ENCODE measurements around the gene ZNF740. TPM values are rescaled to one million over a fixed set of nuclear protein-coding genes. Genes with fewer than 3 reads are reported as not detected.
"Not testable (repeated sequence)": the region's sequence is repeated elsewhere in the genome, so short reads cannot be mapped to it uniquely, and the experiment has no call there.

ZNF740 gene
- total RNA-seq, 1 experiment from 2014 or later = 46.8 TPM

- intact Hi-C loops (cut with micrococcal nuclease; ENCODE audit: unreplicated experiment) (no loop called here), in situ Hi-C loops (cut with HindIII; ENCODE audit: low pct_unique_long_range_greater_than_20kb, low sequenced_read_pairs) (no loop called here)
- ChIA-PET POLR2A (interaction anchor here (0.5 kb wide), 1 partner anchor 291 kb away, joined by 4 read pairs; no protein-coding TSS in a partner anchor), CTCF (no interaction called here)
- ATAC-seq = no peak
- Histone ChIP-seq H3K9me3 (ENCODE audit: control insufficient read depth, insufficient read depth, low read depth, low read length) (no peaks in the 10 kb centered on the region), H3K27ac (ENCODE audit: low read length) (no peak overlapping the region), H3K4me3 (ENCODE audit: low read depth in 2 of 2, low read length in 2 of 2) (no peak overlapping the region), H3K36me3 (ENCODE audit: control insufficient read depth, insufficient read depth, low read length) (no peaks in the 10 kb centered on the region), H3K27me3 (ENCODE audit: control insufficient read depth, insufficient read depth, low read length) (no peaks in the 10 kb centered on the region), H3K4me1 (ENCODE audit: control insufficient read depth, insufficient read depth, low read length) (no peaks in the 10 kb centered on the region)
- TF ChIP-seq TCF7L2 (IDR thresholded peaks at IDR 0.05; ENCODE audit: low read depth, low read length) (no peak), POLR2AphosphoS5 (IDR thresholded peaks at IDR 0.05; ENCODE audit: low read depth, low read length) (no peak), SIN3A (IDR thresholded peaks at IDR 0.05; ENCODE audit: borderline replicate concordance, insufficient read depth, low read depth, low read length) (no peak)
- TF ChIP-seq, protein P1, sequence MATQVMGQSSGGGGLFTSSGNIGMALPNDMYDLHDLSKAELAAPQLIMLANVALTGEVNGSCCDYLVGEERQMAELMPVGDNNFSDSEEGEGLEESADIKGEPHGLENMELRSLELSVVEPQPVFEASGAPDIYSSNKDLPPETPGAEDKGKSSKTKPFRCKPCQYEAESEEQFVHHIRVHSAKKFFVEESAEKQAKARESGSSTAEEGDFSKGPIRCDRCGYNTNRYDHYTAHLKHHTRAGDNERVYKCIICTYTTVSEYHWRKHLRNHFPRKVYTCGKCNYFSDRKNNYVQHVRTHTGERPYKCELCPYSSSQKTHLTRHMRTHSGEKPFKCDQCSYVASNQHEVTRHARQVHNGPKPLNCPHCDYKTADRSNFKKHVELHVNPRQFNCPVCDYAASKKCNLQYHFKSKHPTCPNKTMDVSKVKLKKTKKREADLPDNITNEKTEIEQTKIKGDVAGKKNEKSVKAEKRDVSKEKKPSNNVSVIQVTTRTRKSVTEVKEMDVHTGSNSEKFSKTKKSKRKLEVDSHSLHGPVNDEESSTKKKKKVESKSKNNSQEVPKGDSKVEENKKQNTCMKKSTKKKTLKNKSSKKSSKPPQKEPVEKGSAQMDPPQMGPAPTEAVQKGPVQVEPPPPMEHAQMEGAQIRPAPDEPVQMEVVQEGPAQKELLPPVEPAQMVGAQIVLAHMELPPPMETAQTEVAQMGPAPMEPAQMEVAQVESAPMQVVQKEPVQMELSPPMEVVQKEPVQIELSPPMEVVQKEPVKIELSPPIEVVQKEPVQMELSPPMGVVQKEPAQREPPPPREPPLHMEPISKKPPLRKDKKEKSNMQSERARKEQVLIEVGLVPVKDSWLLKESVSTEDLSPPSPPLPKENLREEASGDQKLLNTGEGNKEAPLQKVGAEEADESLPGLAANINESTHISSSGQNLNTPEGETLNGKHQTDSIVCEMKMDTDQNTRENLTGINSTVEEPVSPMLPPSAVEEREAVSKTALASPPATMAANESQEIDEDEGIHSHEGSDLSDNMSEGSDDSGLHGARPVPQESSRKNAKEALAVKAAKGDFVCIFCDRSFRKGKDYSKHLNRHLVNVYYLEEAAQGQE (IDR thresholded peaks at IDR 0.05; ENCODE audit: insufficient read depth in 1 of 2, low read depth in 2 of 2, low read length in 1 of 2) = no peak
- TF ChIP-seq, protein P2, sequence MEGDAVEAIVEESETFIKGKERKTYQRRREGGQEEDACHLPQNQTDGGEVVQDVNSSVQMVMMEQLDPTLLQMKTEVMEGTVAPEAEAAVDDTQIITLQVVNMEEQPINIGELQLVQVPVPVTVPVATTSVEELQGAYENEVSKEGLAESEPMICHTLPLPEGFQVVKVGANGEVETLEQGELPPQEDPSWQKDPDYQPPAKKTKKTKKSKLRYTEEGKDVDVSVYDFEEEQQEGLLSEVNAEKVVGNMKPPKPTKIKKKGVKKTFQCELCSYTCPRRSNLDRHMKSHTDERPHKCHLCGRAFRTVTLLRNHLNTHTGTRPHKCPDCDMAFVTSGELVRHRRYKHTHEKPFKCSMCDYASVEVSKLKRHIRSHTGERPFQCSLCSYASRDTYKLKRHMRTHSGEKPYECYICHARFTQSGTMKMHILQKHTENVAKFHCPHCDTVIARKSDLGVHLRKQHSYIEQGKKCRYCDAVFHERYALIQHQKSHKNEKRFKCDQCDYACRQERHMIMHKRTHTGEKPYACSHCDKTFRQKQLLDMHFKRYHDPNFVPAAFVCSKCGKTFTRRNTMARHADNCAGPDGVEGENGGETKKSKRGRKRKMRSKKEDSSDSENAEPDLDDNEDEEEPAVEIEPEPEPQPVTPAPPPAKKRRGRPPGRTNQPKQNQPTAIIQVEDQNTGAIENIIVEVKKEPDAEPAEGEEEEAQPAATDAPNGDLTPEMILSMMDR (IDR thresholded peaks at IDR 0.05) = no peak
- DNase-seq (ENCODE audit: low read depth, low spot score) = no peak
- BruUV-seq (replicated peaks) = no TSS peak
Measured at GRCh38 chr12:53201177-53201541, 20.6 kb downstream of the ZNF740 start.

GRCh38 chr12:53201639-53202038, 21.1 kb downstream of the ZNF740 start:
- CTCF ChIA-PET = no interaction called here
- POLR2A ChIA-PET = interaction anchor here (0.5 kb wide), 1 partner anchor 291 kb away, joined by 4 read pairs; no protein-coding TSS in a partner anchor
- Histone ChIP-seq H3K4me3 (ENCODE audit: low read depth in 2 of 2, low read length in 2 of 2) (no peak overlapping the region), H3K27ac (ENCODE audit: low read length) (no peak overlapping the region), H3K4me1 (ENCODE audit: control insufficient read depth, insufficient read depth, low read length) (no peaks in the 10 kb centered on the region), H3K36me3 (ENCODE audit: control insufficient read depth, insufficient read depth, low read length) (no peaks in the 10 kb centered on the region), H3K9me3 (ENCODE audit: control insufficient read depth, insufficient read depth, low read depth, low read length) (no peaks in the 10 kb centered on the region), H3K27me3 (ENCODE audit: control insufficient read depth, insufficient read depth, low read length) (no peaks in the 10 kb centered on the region)
- BruUV-seq (replicated peaks) = no TSS peak
- in situ Hi-C loops (cut with HindIII; ENCODE audit: low pct_unique_long_range_greater_than_20kb, low sequenced_read_pairs) (no loop called here), intact Hi-C loops (cut with micrococcal nuclease; ENCODE audit: unreplicated experiment) (no loop called here)
- DNase-seq (ENCODE audit: low read depth, low spot score) (no peak), ATAC-seq (no peak)
- TF ChIP-seq TCF7L2 (IDR thresholded peaks at IDR 0.05; ENCODE audit: low read depth, low read length) = no peak
- TF ChIP-seq POLR2AphosphoS5 (IDR thresholded peaks at IDR 0.05; ENCODE audit: low read depth, low read length) = no peak
- TF ChIP-seq, protein P2 (IDR thresholded peaks at IDR 0.05) = no peak
- TF ChIP-seq, protein P1 (IDR thresholded peaks at IDR 0.05; ENCODE audit: insufficient read depth in 1 of 2, low read depth in 2 of 2, low read length in 1 of 2) = no peak
- no peak for TF ChIP-seq SIN3A (IDR thresholded peaks at IDR 0.05; ENCODE audit: borderline replicate concordance, insufficient read depth, low read depth, low read length)

- H3K9me3 ChIP-seq (ENCODE audit: control insufficient read depth, insufficient read depth, low read depth, low read length); POLR2A ChIA-PET; DNase-seq (ENCODE audit: low read depth, low spot score); H3K27me3 ChIP-seq (ENCODE audit: control insufficient read depth, insufficient read depth, low read length); H3K36me3 ChIP-seq (ENCODE audit: control insufficient read depth, insufficient read depth, low read length); intact Hi-C loops (cut with micrococcal nuclease; ENCODE audit: unreplicated experiment); H3K4me1 ChIP-seq (ENCODE audit: control insufficient read depth, insufficient read depth, low read length); H3K4me3 ChIP-seq (ENCODE audit: low read depth in 2 of 2, low read length in 2 of 2); ATAC-seq; BruUV-seq (replicated peaks); CTCF ChIA-PET; H3K27ac ChIP-seq (ENCODE audit: low read length); in situ Hi-C loops (cut with HindIII; ENCODE audit: low pct_unique_long_range_greater_than_20kb, low sequenced_read_pairs): not testable (repeated sequence)
Measured at GRCh38 chr12:53202316-53202715, 21.8 kb downstream of the ZNF740 start.

All from Panc1 (cell line).